Measurements from ENCODE around the gene ZMYND11.
A peak's percentile ranks its signal among the peaks of the same experiment; 100 is the strongest.

The ZMYND11 gene

GRCh38 chr10:134247-135131, 766 bp upstream of the ZMYND11 start:
- TF ChIP-seq, protein P1, sequence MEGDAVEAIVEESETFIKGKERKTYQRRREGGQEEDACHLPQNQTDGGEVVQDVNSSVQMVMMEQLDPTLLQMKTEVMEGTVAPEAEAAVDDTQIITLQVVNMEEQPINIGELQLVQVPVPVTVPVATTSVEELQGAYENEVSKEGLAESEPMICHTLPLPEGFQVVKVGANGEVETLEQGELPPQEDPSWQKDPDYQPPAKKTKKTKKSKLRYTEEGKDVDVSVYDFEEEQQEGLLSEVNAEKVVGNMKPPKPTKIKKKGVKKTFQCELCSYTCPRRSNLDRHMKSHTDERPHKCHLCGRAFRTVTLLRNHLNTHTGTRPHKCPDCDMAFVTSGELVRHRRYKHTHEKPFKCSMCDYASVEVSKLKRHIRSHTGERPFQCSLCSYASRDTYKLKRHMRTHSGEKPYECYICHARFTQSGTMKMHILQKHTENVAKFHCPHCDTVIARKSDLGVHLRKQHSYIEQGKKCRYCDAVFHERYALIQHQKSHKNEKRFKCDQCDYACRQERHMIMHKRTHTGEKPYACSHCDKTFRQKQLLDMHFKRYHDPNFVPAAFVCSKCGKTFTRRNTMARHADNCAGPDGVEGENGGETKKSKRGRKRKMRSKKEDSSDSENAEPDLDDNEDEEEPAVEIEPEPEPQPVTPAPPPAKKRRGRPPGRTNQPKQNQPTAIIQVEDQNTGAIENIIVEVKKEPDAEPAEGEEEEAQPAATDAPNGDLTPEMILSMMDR (conservative IDR thresholded peaks at IDR 0.05), result peak; percentile 23; the same call in 1 of the 2 replicates
- H3K27ac ChIP-seq, result peak overlapping the region; percentile 97

GRCh38 chr10:135601-136464, 578 bp downstream of the ZMYND11 start:
- peak overlapping the region; percentile 97 for H3K27ac ChIP-seq
- TF ChIP-seq, protein P1 (conservative IDR thresholded peaks at IDR 0.05), result no peak

GRCh38 chr10:136465-136762, 1.2 kb downstream of the ZMYND11 start:
- peak overlapping the region; percentile 97 for H3K27ac ChIP-seq
- TF ChIP-seq, protein P1 (conservative IDR thresholded peaks at IDR 0.05), result no peak

DNA sequence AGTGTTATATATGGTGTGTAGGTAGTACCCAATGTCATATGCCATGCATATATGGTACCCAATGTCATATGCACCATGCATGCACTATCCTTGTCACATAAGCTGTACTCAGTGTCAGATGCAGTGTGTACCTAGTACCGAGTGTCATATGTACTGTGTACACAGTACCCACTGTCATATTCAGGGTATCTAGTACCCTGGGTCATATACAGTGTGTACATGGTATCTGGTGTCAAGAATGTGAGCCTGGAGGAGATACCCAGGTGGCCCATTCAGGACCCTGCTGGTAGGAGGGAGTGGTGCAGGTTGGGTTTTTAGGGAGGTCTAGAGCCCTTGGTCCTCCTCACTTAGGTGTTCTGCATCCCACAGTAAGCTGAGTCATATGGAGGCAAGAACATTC, 1.8 kb downstream of the ZMYND11 start:
- H3K27ac ChIP-seq, result peak overlapping the region; percentile 97; the same call in 1 of the 2 replicates
- TF ChIP-seq, protein P1 (conservative IDR thresholded peaks at IDR 0.05), result peak; percentile 57

GRCh38 chr10:137606-138005, 2.4 kb downstream of the ZMYND11 start:
- TF ChIP-seq, protein P1 (conservative IDR thresholded peaks at IDR 0.05), result no peak
- H3K27ac ChIP-seq, result peak overlapping the region; percentile 97; the same call in 1 of the 2 replicates

GRCh38 chr10:142371-142770, 7.1 kb downstream of the ZMYND11 start:
- no peak overlapping the region for H3K27ac ChIP-seq
- TF ChIP-seq, protein P1 (conservative IDR thresholded peaks at IDR 0.05), result no peak

GRCh38 chr10:152915-153314, 17.7 kb downstream of the ZMYND11 start:
- H3K27ac ChIP-seq, result no peak overlapping the region
- TF ChIP-seq, protein P1 (conservative IDR thresholded peaks at IDR 0.05), result no peak

Data from VCaP (cell line).